H1 (cell line): ENCODE data around the gene NDUFB4. TPM values are rescaled to one million over a fixed set of nuclear protein-coding genes. Genes with fewer than 3 reads are reported as not detected.

Experiments used
- CTCF ChIA-PET: fragments of 300-600 bp; sonication (Branson Sonifier 250); formaldehyde crosslinking; loops from one replicate; lab custom pipeline; 2021; ENCODE audit not compliant: partially characterized antibody; lab: Charles Lee
- POLR2A ChIA-PET: fragments of 300-600 bp; sonication (Branson Sonifier 250); formaldehyde crosslinking; loops from one replicate; lab custom pipeline; 2021; ENCODE audit warnings: inconsistent platforms; ENCODE audit not compliant: partially characterized antibody; lab: Charles Lee
- DNase-seq, 2 experiments: peaks; one replicate each; pipeline versions ENCODE4 v3.0.0 to v3.0.0-alpha.2; 2010 to 2022; ENCODE audit warnings: low spot score in 2 of 2, low read depth in 1 of 2, mixed read lengths in 1 of 2
- FAIRE-seq: peaks from 2 replicates; lab custom pipeline; 2011; peaks lifted over from hg19 to GRCh38; lab: Jason Lieb, UNC
- H2AFZ ChIP-seq: 2 replicates; pipeline ENCODE4 v1.8.1; 2012; ENCODE audit warnings: low read length, inconsistent platforms
- H2AK5ac ChIP-seq: 2 replicates; pipeline ENCODE4 v1.6.1; 2013; ENCODE audit warnings: low read depth, low read length
- H2BK120ac ChIP-seq: replicated peaks from 2 replicates; pipeline ENCODE3; 2013; ENCODE audit warnings: low read depth, low read length, inconsistent platforms
- H2BK12ac ChIP-seq: 2 replicates; pipeline ENCODE4 v1.6.1; 2013; ENCODE audit warnings: low read depth, low read length
- H2BK15ac ChIP-seq: 2 replicates; pipeline ENCODE4 v1.6.1; 2013; ENCODE audit warnings: low read length
- H2BK20ac ChIP-seq: 2 replicates; pipeline ENCODE4 v1.6.1; 2013; ENCODE audit warnings: low read length
- H2BK5ac ChIP-seq: 2 replicates; pipeline ENCODE4 v1.6.1; 2013; ENCODE audit warnings: low read depth, low read length
- H3K14ac ChIP-seq: 2 replicates; pipeline ENCODE4 v1.6.1; 2013; ENCODE audit warnings: inconsistent platforms; ENCODE audit not compliant: insufficient read length
- H3K18ac ChIP-seq: 2 replicates; pipeline ENCODE4 v1.6.1; 2013; ENCODE audit warnings: low read length; ENCODE audit errors: extremely low read depth
- H3K23ac ChIP-seq: 2 replicates; pipeline ENCODE4 v1.6.1; 2013; ENCODE audit warnings: inconsistent platforms; ENCODE audit not compliant: insufficient read length
- H3K23me2 ChIP-seq: 2 replicates; pipeline ENCODE4 v1.6.1; 2013; ENCODE audit warnings: low read depth, low read length
- H3K27ac ChIP-seq: 2 replicates; pipeline ENCODE4 v1.6.1; 2011; ENCODE audit warnings: low read depth, low read length, inconsistent platforms
- H3K27me3 ChIP-seq, 4 experiments: replicated peaks in 1 of 4; 1 replicate in 1 of 4; 2 replicates in 3 of 4; pipeline versions ENCODE4 v1.6.1 to v1.8.1; 2011 to 2013; ENCODE audit warnings: low read length in 3 of 4, mild to moderate bottlenecking in 3 of 4, inconsistent platforms in 2 of 4, mixed read lengths in 2 of 4, moderate library complexity in 1 of 4; ENCODE audit not compliant: control insufficient read depth in 3 of 4, insufficient read depth in 3 of 4; ENCODE audit errors: extremely low read depth in 1 of 4
- H3K36me3 ChIP-seq, 4 experiments: 2 replicates each; pipeline versions ENCODE4 v1.6.1 to v1.8.1; 2011 to 2013; ENCODE audit warnings: mild to moderate bottlenecking in 4 of 4, low read length in 3 of 4, moderate library complexity in 2 of 4, control low read depth in 1 of 4, inconsistent platforms in 1 of 4; ENCODE audit not compliant: insufficient read depth in 4 of 4, control insufficient read depth in 2 of 4
- H3K4ac ChIP-seq: replicated peaks from 2 replicates; pipeline ENCODE3; 2013; ENCODE audit warnings: low read length, low read depth, mixed read lengths, inconsistent platforms; ENCODE audit not compliant: insufficient read length
- H3K4me1 ChIP-seq, 4 experiments: replicated peaks in 1 of 4; 1 replicate in 1 of 4; 2 replicates in 3 of 4; pipeline versions ENCODE4 v1.6.1 to v1.8.1; 2011 to 2013; ENCODE audit warnings: low read length in 3 of 4, inconsistent platforms in 2 of 4, mixed read lengths in 1 of 4; ENCODE audit not compliant: insufficient read depth in 4 of 4, control insufficient read depth in 3 of 4
- H3K4me2 ChIP-seq, 2 experiments: 2 replicates each; pipeline versions ENCODE4 v1.6.1 to v1.8.1; 2011 to 2013; ENCODE audit warnings: low read depth in 2 of 2, low read length in 2 of 2, control low read depth in 1 of 2, inconsistent platforms in 1 of 2, mild to moderate bottlenecking in 1 of 2; ENCODE audit not compliant: insufficient read depth in 1 of 2
- H3K4me3 ChIP-seq, 4 experiments: fragments of 200-600, 300-600 bp in 1 of 4; sonication (generic), shearing (Covaris generic), sonication (Bioruptor Twin) in 1 of 4; 2 replicates each; pipeline versions ENCODE4 v1.5.1 to v1.8.1; 2011 to 2016; ENCODE audit warnings: low read length in 4 of 4, low read depth in 3 of 4, control low read depth in 2 of 4, inconsistent platforms in 2 of 4, mild to moderate bottlenecking in 2 of 4, mixed read lengths in 1 of 4, moderate library complexity in 1 of 4; ENCODE audit not compliant: insufficient read depth in 2 of 4; ENCODE audit errors: extremely low read depth in 1 of 4
- H3K56ac ChIP-seq: replicated peaks from 2 replicates; pipeline ENCODE3; 2013; ENCODE audit warnings: low read depth, mild to moderate bottlenecking, mixed read lengths, low read length, inconsistent platforms; ENCODE audit not compliant: insufficient read length
- H3K79me1 ChIP-seq: 2 replicates; pipeline ENCODE4 v1.6.1; 2013; ENCODE audit warnings: low read depth, low read length, control low read depth
- H3K79me2 ChIP-seq, 2 experiments: 2 replicates each; pipeline versions ENCODE4 v1.6.1 to v1.8.1; 2012 to 2013; ENCODE audit warnings: low read length in 2 of 2, mild to moderate bottlenecking in 2 of 2, inconsistent platforms in 1 of 2; ENCODE audit not compliant: insufficient read depth in 2 of 2, control insufficient read depth in 1 of 2
- H3K9ac ChIP-seq, 4 experiments: replicated peaks in 1 of 4; 1 replicate in 1 of 4; 2 replicates in 3 of 4; pipeline versions ENCODE4 v1.6.1 to v1.8.1; 2011 to 2013; ENCODE audit warnings: low read depth in 3 of 4, low read length in 3 of 4, control low read depth in 2 of 4, mild to moderate bottlenecking in 2 of 4, moderate library complexity in 2 of 4, inconsistent platforms in 1 of 4; ENCODE audit errors: extremely low read depth in 1 of 4
- H3K9me3 ChIP-seq, 2 experiments: 2 replicates each; pipeline versions ENCODE4 v1.6.1 to v1.8.1; 2012 to 2013; ENCODE audit warnings: mild to moderate bottlenecking in 2 of 2, moderate library complexity in 2 of 2, control low read depth in 1 of 2, inconsistent platforms in 1 of 2, low read depth in 1 of 2, low read length in 1 of 2, mixed read lengths in 1 of 2; ENCODE audit not compliant: insufficient read depth in 2 of 2
- H4K20me1 ChIP-seq, 2 experiments: replicated peaks in 1 of 2; 2 replicates each; pipeline versions ENCODE3 to v1.8.1; 2011 to 2013; ENCODE audit warnings: inconsistent platforms in 2 of 2, low read length in 2 of 2, mild to moderate bottlenecking in 1 of 2; ENCODE audit not compliant: insufficient read depth in 2 of 2, control insufficient read depth in 1 of 2
- H4K5ac ChIP-seq: 2 replicates; pipeline ENCODE4 v1.6.1; 2013; ENCODE audit warnings: low read length, low read depth, mixed read lengths, inconsistent platforms; ENCODE audit not compliant: insufficient read length
- H4K8ac ChIP-seq: 2 replicates; pipeline ENCODE4 v1.8.0; 2013; ENCODE audit warnings: mild to moderate bottlenecking, moderate library complexity, low read length, inconsistent platforms; ENCODE audit not compliant: insufficient read depth; ENCODE audit errors: extremely low read depth
- H4K91ac ChIP-seq: replicated peaks from 2 replicates; pipeline ENCODE3; 2013; ENCODE audit warnings: low read length, mixed read lengths, inconsistent platforms; ENCODE audit not compliant: insufficient read length
- ASH2L ChIP-seq: fragments of 200-600, 300-600 bp; sonication (generic); IDR thresholded peaks from one replicate; pipeline ENCODE4 v1.7.1; 2017; ENCODE audit warnings: low read length
- BACH1 ChIP-seq: IDR thresholded peaks from 2 replicates; pipeline ENCODE4 v1.6.1; 2012; ENCODE audit warnings: low read length, improper control_type of control experiment
- HDAC6 ChIP-seq: IDR thresholded peaks from one replicate; pipeline ENCODE4 v1.7.1; 2012; ENCODE audit warnings: low read depth, mild to moderate bottlenecking, inconsistent platforms, low read length, moderate library complexity
- polyA plus RNA-seq, 7 experiments: library from polyadenylated mRNA; depleted of rRNA in 3 of 7; stranded (reverse) in 5 of 7; unstranded in 2 of 7; fragments of >200 nt in 5 of 7; fragments of 200-250 nt in 2 of 7; gene quantifications; 1 replicate in 5 of 7; 2 replicates in 1 of 7; 4 replicates in 1 of 7; pipeline versions ENCODE4 v1.2.1 to v1.2.3, GENCODE V29; 2011 to 2013; ENCODE audit warnings: missing spikeins in 2 of 7, mixed read lengths in 2 of 7
- total RNA-seq: library from RNA; stranded (reverse); fragmentation: NEBNext Ultra II Directional; extraction: Animal tissue kit (Norgen Biotek cat#: 25700); gene quantifications from 2 replicates; pipeline ENCODE4 v1.2.1, GENCODE V29; 2021

The NDUFB4 gene
- total and polyA plus RNA-seq, 2 of the 8 experiments (the other 6 are each of a cell fraction or from before 2014, with no cell fraction given): 184 to 382 TPM

GRCh38 chr3:120604382-120604781 lies 8.2 kb downstream of the NDUFB4 start:
- POLR2A ChIA-PET: interaction anchor here (0.9 to 1.4 kb wide), 2 partner anchors 9 to 37 kb away, joined by 3 to 5 read pairs; partner anchors contain the start of gene NDUFB4
- Histone ChIP-seq H4K91ac (no peak overlapping the region), H3K9me3 (no peaks in the 10 kb centered on the region), H3K27me3 (no peaks in the 10 kb centered on the region), H3K36me3 (peaks cover 4 to 31% (median 19%) of the 10 kb centered on the region in 4 experiments; a peak in 6 of 8 replicates), H3K23ac (no peak overlapping the region), H2BK5ac (no peak overlapping the region), H3K18ac (no peak overlapping the region), H3K79me1 (no peaks in the 10 kb centered on the region), H3K27ac (no peak overlapping the region), H3K79me2 (peaks cover 0 to 7% of the 10 kb centered on the region in 2 experiments; a peak in 2 of 4 replicates), H4K5ac (no peak overlapping the region), H2BK15ac (no peak overlapping the region), H2AK5ac (no peak overlapping the region), H3K14ac (no peak overlapping the region), H3K56ac (no peak overlapping the region), H3K4me2 (no peak overlapping the region), H3K9ac (no peak overlapping the region), H2BK120ac (no peak overlapping the region), H2AFZ (no peak overlapping the region), H2BK20ac (no peak overlapping the region), H3K4me3 (no peak overlapping the region), H3K4ac (no peak overlapping the region), H4K8ac (no peak overlapping the region), H2BK12ac (no peak overlapping the region), H3K4me1 (no peaks in the 10 kb centered on the region), H3K23me2 (no peaks in the 10 kb centered on the region), H4K20me1 (peaks cover 0 to 2% of the 10 kb centered on the region in 2 experiments)
- TF ChIP-seq HDAC6: no peak
- TF ChIP-seq ASH2L: no peak
- TF ChIP-seq BACH1: no peak
- CTCF ChIA-PET: interaction anchor here (1.3 to 1.8 kb wide), 5 partner anchors 9 to 187 kb away, joined by 3 to 7 read pairs (median 4); partner anchors contain the start of gene NDUFB4
- DNase-seq (no peak), FAIRE-seq (no peak)
